ENCODE data around the gene COL4A1.

COL4A1 gene

GRCh38 chr13:110280231-110280813 is 26.6 kb downstream of the COL4A1 start:
- in situ Hi-C loops (cut with MboI; ENCODE audit: low sequenced_read_pairs), result no loop called here

DNA sequence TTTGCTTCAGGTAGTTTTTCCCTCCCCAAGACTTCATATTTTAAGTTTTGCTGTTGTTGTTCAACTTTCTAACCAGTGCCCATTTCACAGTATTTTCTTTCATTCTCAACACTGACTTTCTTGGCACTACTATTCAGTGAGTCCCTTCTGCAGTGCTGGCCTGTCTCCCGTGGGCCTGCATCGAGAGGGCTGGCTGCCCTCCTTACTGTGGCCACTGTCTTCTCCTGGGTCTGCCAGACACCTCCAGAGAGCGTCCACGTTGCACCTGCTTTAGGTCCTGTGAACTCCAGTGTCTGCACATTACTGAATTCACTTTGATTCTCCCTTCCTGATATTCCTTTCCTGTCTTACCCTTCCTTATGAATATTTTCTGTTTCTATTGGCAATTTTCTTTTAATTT is 27.3 kb downstream of the COL4A1 start:
- in situ Hi-C loops (cut with MboI; ENCODE audit: low sequenced_read_pairs), result no loop called here

GRCh38 chr13:110278859-110279258 is 28.1 kb downstream of the COL4A1 start:
- in situ Hi-C loops (cut with MboI; ENCODE audit: low sequenced_read_pairs), result no loop called here

GRCh38 chr13:110277357-110277975 is 29.5 kb downstream of the COL4A1 start:
- in situ Hi-C loops (cut with MboI; ENCODE audit: low sequenced_read_pairs), result no loop called here

- in situ Hi-C loops (cut with MboI; ENCODE audit: low sequenced_read_pairs), result no loop called here
Observed at GRCh38 chr13:110276553-110276950, 30.4 kb downstream of the COL4A1 start.

GRCh38 chr13:110275931-110276552 is 30.9 kb downstream of the COL4A1 start:
- in situ Hi-C loops (cut with MboI; ENCODE audit: low sequenced_read_pairs), result no loop called here

- in situ Hi-C loops (cut with MboI; ENCODE audit: low sequenced_read_pairs), result no loop called here
Observed at GRCh38 chr13:110274687-110275086, 32.3 kb downstream of the COL4A1 start.

DNA sequence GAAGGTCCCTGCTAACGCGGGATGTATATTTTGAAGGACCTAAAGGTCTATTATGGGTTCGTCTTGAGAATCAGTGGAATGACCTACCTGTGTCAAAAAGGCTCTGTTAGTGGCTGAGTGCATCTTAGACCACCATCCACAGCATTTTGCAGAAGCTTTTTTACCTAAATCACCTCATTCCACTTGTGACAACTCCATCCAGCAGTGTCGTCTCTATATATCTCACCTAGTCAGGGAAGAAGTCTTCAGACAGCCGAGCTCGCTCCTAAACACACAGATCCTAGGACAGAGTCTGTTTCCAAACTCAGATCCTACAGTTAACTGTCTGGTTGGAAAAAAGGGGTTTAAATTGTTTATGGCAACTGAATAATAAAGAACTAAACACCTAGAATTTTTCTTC is 33.7 kb downstream of the COL4A1 start:
- in situ Hi-C loops (cut with MboI; ENCODE audit: low sequenced_read_pairs), result no loop called here

GRCh38 chr13:110272651-110273050 is 34.3 kb downstream of the COL4A1 start:
- in situ Hi-C loops (cut with MboI; ENCODE audit: low sequenced_read_pairs), result no loop called here

- in situ Hi-C loops (cut with MboI; ENCODE audit: low sequenced_read_pairs), result no loop called here
Observed at GRCh38 chr13:110272227-110272626, 34.7 kb downstream of the COL4A1 start.

GRCh38 chr13:110271313-110271712 is 35.6 kb downstream of the COL4A1 start:
- in situ Hi-C loops (cut with MboI; ENCODE audit: low sequenced_read_pairs), result no loop called here

GRCh38 chr13:110270507-110270906 is 36.5 kb downstream of the COL4A1 start:
- in situ Hi-C loops (cut with MboI; ENCODE audit: low sequenced_read_pairs), result no loop called here

DNA sequence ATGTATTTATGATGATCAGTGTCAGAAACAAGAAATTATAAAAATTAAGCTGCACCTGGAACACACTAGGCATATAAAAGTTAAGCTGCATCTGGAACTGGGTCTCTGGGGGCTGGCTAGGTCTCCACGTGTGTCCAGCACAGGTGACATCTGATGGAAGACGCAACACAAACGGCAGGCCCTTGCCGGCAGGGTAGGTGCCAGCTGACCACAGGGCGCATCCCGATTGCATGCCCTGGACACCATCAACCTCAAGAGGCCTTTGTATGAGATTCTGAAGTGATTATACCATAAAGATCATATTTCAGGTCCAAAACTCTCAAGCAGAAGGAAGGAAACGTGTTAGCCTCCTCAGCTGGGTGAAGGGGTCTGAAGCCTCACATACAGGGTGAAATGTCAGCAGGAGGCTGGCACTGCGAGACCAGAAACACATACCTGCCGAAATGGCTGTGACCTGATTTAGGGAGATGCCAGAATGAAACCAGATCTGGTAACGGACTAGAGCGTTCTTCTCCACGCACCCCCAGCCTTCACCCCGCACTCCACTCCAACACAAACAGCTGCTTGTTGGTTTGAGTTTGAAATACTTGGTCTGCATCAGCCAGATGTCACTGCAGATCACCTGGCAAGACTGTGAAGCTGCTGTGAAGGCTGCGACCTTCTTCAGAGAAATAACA is 37.3 kb downstream of the COL4A1 start:
- in situ Hi-C loops (cut with MboI; ENCODE audit: low sequenced_read_pairs), result no loop called here

DNA sequence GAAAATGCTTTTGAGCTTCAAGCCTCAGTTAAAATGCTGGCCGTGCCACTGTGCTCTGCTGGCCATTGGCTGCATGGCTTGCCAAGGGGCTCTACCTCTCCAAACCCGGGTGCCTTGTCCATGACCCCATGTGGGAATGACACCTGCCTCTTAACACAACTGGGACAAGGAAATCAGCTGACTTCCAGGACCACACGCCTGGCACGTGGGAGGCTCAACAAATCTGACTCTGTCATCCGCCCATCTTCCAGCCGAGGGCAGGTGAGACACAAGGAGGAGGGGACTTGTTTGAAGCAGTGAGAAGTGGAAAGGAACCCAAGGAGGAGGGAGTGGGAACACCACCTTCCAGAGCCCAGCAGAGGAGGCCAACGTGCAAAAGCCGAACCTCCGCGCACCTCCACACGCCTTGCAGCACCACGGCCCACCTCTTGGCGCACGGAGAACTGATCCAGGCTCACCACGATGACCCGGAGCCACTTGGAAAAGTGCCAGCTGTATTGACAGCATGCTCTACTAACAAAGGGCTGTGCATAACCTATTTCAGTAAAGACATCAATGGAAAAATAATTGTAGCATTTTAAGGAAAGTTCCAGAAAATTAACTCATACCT is 38.3 kb downstream of the COL4A1 start:
- in situ Hi-C loops (cut with MboI; ENCODE audit: low sequenced_read_pairs), result no loop called here

DNA sequence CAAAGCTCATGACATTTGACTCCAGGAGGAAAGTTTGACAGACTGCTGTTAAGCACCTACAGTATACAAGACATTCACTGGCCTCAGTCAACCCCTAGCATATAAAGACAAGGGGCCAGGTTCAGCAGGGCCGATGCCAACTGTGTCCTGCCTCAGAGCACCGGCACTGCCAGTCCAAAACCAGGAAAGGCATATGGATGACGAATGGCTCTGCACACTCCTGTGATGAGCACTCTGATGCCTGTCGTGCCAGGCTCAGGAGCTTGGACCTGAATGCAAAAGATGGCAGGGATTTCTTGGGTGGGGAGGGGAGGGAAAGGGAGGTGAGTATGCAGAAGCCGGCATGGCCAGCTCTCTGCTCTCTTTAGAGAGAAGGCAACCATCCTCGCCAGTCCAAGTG is 38.9 kb downstream of the COL4A1 start:
- in situ Hi-C loops (cut with MboI; ENCODE audit: low sequenced_read_pairs), result no loop called here

- in situ Hi-C loops (cut with MboI; ENCODE audit: low sequenced_read_pairs), result no loop called here
Observed at GRCh38 chr13:110266983-110267382, 40.0 kb downstream of the COL4A1 start.

DNA sequence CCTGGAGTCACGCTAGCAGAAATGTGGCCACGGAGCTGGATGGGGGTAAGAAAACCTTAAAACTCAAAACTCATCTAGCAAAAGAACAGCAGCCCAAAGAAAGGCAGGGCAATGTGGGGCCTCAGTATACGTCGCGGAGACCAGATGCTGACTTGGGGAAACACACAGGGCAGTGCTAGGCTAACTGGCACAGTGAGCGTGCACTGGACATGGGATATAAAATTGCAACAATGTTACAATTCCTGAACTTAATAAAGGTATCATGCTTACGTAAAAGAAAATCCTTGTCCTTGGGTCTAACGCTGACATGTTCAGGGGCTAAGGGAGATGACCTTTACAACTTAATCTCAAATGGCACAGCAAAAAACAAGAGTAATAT is 40.5 kb downstream of the COL4A1 start:
- in situ Hi-C loops (cut with MboI; ENCODE audit: low sequenced_read_pairs), result no loop called here

DNA sequence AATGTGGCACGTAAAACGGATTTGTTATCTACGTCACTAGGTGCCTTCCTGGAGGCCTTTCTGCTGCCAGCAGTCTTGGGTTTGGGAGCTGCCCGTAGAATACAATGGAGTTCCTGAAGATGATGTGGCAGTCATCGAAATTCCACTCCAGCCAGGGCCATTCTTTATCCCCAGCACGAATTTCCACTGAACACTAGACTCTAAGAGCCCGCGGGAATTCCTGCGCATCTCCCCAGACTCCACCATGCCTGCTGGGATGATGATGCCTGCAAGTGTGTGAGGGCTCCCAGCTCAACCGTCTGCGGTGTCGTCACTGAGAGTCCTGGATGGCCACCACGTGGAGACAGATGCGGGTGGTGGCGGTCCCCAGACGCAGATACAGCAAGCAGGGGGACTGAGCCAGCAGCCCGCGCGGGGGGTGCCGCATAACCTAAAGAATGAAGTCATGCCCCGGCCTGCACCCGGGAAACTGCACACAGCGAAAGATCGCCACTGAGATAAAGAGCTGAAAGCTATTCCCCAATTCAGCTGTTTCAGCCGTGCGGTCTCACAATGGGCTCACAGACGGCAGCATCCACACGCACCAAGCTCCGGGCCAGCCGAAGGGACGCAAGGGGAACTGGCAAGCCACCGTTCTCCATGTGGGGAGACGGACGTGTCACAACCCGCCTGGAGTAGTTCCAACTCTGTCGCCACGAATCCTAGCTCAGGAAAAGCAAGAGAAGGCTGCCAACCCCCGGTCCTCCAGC is 41.1 kb downstream of the COL4A1 start:
- in situ Hi-C loops (cut with MboI; ENCODE audit: low sequenced_read_pairs), result no loop called here

- in situ Hi-C loops (cut with MboI; ENCODE audit: low sequenced_read_pairs), result no loop called here
Observed at GRCh38 chr13:110265341-110265681, 41.6 kb downstream of the COL4A1 start.

GRCh38 chr13:110264685-110265275 is 42.2 kb downstream of the COL4A1 start:
- in situ Hi-C loops (cut with MboI; ENCODE audit: low sequenced_read_pairs), result no loop called here

DNA sequence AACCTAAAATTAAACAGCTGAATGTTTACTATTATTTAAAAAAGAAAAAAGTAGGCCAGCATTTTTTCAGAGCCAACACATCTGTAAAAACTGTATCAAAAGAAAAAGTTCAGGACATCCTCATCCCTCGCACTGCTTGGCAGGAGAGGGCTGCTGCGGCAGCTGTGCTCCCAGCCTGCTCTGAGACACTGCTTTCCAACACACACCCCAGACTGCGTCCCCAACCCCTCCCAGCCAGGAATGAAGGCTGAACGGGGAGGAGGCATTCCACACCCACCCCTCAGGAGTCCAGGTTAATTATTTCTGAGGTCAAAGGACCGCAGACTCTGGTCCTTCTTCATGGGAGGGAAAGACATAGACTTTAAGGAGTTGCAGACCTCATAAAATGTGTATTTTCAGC is 43.1 kb downstream of the COL4A1 start:
- in situ Hi-C loops (cut with MboI; ENCODE audit: low sequenced_read_pairs), result no loop called here

Measured in HL-60/S4 treated with phorbol 12-myristate 13-acetate at 8.2 ng/mL for 4 days and 3 days (cell line).